Upper lobe of left lung (tissue), 4 donors: ENCODE results near the gene CPN1.
A peak's percentile ranks its signal among the peaks of the same experiment; 100 is the strongest.

Source experiments
- POLR2A ChIP-seq, 4 donors: fragments of 450-650 bp; IDR thresholded peaks; one replicate each; pipeline ENCODE4 v1.5.1; 2016 to 2017; ENCODE audit warnings: antibody characterized with exemption in 4 of 4, mild to moderate bottlenecking in 2 of 4
- TF ChIP-seq, protein P1 (sequence below), 6 experiments: fragments of 450-650 bp in 4 of 6; fragments of 200-600 bp in 2 of 6; sonication (generic) in 2 of 6; IDR thresholded peaks; one replicate each; pipeline ENCODE4 v1.5.1; 2016 to 2019; ENCODE audit warnings: antibody characterized with exemption in 6 of 6

- TF ChIP-seq, protein P1, sequence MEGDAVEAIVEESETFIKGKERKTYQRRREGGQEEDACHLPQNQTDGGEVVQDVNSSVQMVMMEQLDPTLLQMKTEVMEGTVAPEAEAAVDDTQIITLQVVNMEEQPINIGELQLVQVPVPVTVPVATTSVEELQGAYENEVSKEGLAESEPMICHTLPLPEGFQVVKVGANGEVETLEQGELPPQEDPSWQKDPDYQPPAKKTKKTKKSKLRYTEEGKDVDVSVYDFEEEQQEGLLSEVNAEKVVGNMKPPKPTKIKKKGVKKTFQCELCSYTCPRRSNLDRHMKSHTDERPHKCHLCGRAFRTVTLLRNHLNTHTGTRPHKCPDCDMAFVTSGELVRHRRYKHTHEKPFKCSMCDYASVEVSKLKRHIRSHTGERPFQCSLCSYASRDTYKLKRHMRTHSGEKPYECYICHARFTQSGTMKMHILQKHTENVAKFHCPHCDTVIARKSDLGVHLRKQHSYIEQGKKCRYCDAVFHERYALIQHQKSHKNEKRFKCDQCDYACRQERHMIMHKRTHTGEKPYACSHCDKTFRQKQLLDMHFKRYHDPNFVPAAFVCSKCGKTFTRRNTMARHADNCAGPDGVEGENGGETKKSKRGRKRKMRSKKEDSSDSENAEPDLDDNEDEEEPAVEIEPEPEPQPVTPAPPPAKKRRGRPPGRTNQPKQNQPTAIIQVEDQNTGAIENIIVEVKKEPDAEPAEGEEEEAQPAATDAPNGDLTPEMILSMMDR (IDR thresholded peaks at IDR 0.05) = peak; percentile 57 to 96 (median 95)
- peak in 1 of 4 donors; percentile 59 for TF ChIP-seq POLR2A (IDR thresholded peaks at IDR 0.05)
Measured at GRCh38 chr10:100009793-100010676, 71.6 kb downstream of the CPN1 start, which contains the start of gene DNMBP.
